GM18511 (cell line): ENCODE measurements around the gene ATAD3C.
"Not testable (repeated sequence)": the region's sequence is repeated elsewhere in the genome, so short reads cannot be mapped to it uniquely, and the experiment has no call there.

Experiments
- ATAC-seq: cut with Tn5 transposase; IDR thresholded peaks from one replicate; pipeline ENCODE4 v1.9.1; 2021; ENCODE audit warnings: mild to moderate bottlenecking, moderate library complexity; ENCODE audit not compliant: unreplicated experiment

Gene ATAD3C

GRCh38 chr1:1449099-1449739 is at the start of gene ATAD3C:
ATAD3C (plus strand) TSS chr1:1449689; CDS start chr1:1450684, 995 bp downstream.
- ATAC-seq: no peak

GRCh38 chr1:1399872-1400575 is 49.5 kb upstream of the ATAD3C start:
- peak; percentile 4 for ATAC-seq

GRCh38 chr1:1400576-1401456 is 48.7 kb upstream of the ATAD3C start:
- ATAC-seq: no peak

- no peak for ATAC-seq
Observed at GRCh38 chr1:1401457-1402010, 48.0 kb upstream of the ATAD3C start.

- ATAC-seq: no peak
Observed at GRCh38 chr1:1402072-1402900, 47.2 kb upstream of the ATAD3C start.

GRCh38 chr1:1402901-1403392 is 46.5 kb upstream of the ATAD3C start:
- ATAC-seq: not testable (repeated sequence)

- no peak for ATAC-seq
Observed at GRCh38 chr1:1403653-1404052, 45.8 kb upstream of the ATAD3C start.

- no peak for ATAC-seq
Observed at GRCh38 chr1:1406101-1406820, 43.2 kb upstream of the ATAD3C start.

GRCh38 chr1:1406821-1407635 is 42.5 kb upstream of the ATAD3C start, which contains the start of gene MRPL20:
MRPL20 (minus strand) TSS chr1:1407293; CDS start chr1:1407217, 76 bp downstream.
- peak; percentile 93 for ATAC-seq

- peak; percentile 8 for ATAC-seq
Observed at GRCh38 chr1:1407636-1408318, 41.7 kb upstream of the ATAD3C start.

GRCh38 chr1:1410238-1410637 is 39.3 kb upstream of the ATAD3C start:
- not testable (repeated sequence) for ATAC-seq

GRCh38 chr1:1411626-1412025 is 37.9 kb upstream of the ATAD3C start:
- no peak for ATAC-seq

- not testable (repeated sequence) for ATAC-seq
Observed at GRCh38 chr1:1412311-1412902, 37.1 kb upstream of the ATAD3C start.

GRCh38 chr1:1415751-1416150 is 33.7 kb upstream of the ATAD3C start:
- ATAC-seq: no peak

GRCh38 chr1:1417396-1417795 is 32.1 kb upstream of the ATAD3C start:
- ATAC-seq: not testable (repeated sequence)

- not testable (repeated sequence) for ATAC-seq
Observed at GRCh38 chr1:1417825-1418463, 31.5 kb upstream of the ATAD3C start.
